HepG2 (cell line): Measurements from ENCODE around the gene AGBL3. TPM values are rescaled to one million over a fixed set of nuclear protein-coding genes. Genes with fewer than 3 reads are reported as not detected.

Experiments
- ATF1 ChIP-seq: IDR thresholded peaks from 2 replicates; pipeline ENCODE4 v1.6.1; 2016; ENCODE audit warnings: mild to moderate bottlenecking, control low read depth
- ETV5 ChIP-seq: IDR thresholded peaks from 2 replicates; pipeline ENCODE4 v1.6.1; 2018; ENCODE audit warnings: missing biosample characterization, missing genetic modification reagents, inconsistent platforms, borderline replicate concordance
- HIVEP1 ChIP-seq: sonication (generic); formaldehyde crosslinking; IDR thresholded peaks from 2 replicates; pipeline ENCODE4 v1.4.0; 2020; ENCODE audit warnings: mild to moderate bottlenecking, missing genetic modification reagents
- NFYB ChIP-seq: sonication (generic); formaldehyde crosslinking; IDR thresholded peaks from 2 replicates; pipeline ENCODE4 v1.4.0; 2020; ENCODE audit warnings: missing genetic modification reagents
- PITX1 ChIP-seq: sonication (generic); formaldehyde crosslinking; IDR thresholded peaks from 2 replicates; pipeline ENCODE4 v1.5.1; 2020; ENCODE audit warnings: mild to moderate bottlenecking, missing genetic modification reagents
- SP140L ChIP-seq: sonication (generic); formaldehyde crosslinking; IDR thresholded peaks from 2 replicates; pipeline ENCODE4 v1.4.0; 2020; ENCODE audit warnings: missing genetic modification reagents, borderline replicate concordance
- SP4 ChIP-seq: sonication (generic); formaldehyde crosslinking; IDR thresholded peaks from 2 replicates; pipeline ENCODE4 v1.8.1; 2023; ENCODE audit warnings: mild to moderate bottlenecking, missing genetic modification reagents
- TP53 ChIP-seq: sonication (generic); formaldehyde crosslinking; conservative IDR thresholded peaks from 2 replicates; pipeline ENCODE4 v1.4.0; 2020; ENCODE audit warnings: missing genetic modification reagents
- TRIM24 ChIP-seq: sonication (generic); formaldehyde crosslinking; IDR thresholded peaks from 2 replicates; pipeline ENCODE4 v1.8.0; 2022; ENCODE audit warnings: mild to moderate bottlenecking, missing genetic modification reagents
- ZMYM2 ChIP-seq: sonication (generic); formaldehyde crosslinking; IDR thresholded peaks from 2 replicates; pipeline ENCODE4 v1.8.0; 2022; ENCODE audit warnings: mild to moderate bottlenecking, missing genetic modification reagents
- ZNF34 ChIP-seq: sonication (generic); formaldehyde crosslinking; IDR thresholded peaks from 2 replicates; pipeline ENCODE4 v1.4.0; 2020; ENCODE audit warnings: mild to moderate bottlenecking, missing genetic modification reagents, borderline replicate concordance
- ZNF432 ChIP-seq: sonication (generic); formaldehyde crosslinking; IDR thresholded peaks from 2 replicates; pipeline ENCODE4 v1.5.0; 2020; ENCODE audit warnings: missing genetic modification reagents, mild to moderate bottlenecking, borderline replicate concordance
- ZNF552 ChIP-seq: sonication (generic); formaldehyde crosslinking; IDR thresholded peaks from 2 replicates; pipeline ENCODE4 v1.9.0; 2022; ENCODE audit warnings: missing genetic modification reagents, mild to moderate bottlenecking, borderline replicate concordance
- ZNF713 ChIP-seq: sonication (generic); formaldehyde crosslinking; IDR thresholded peaks from 2 replicates; pipeline ENCODE4 v1.4.0; 2020; ENCODE audit warnings: mild to moderate bottlenecking, missing genetic modification reagents
- ZNF776 ChIP-seq: sonication (generic); formaldehyde crosslinking; IDR thresholded peaks from 2 replicates; pipeline ENCODE4 v1.4.0; 2020; ENCODE audit warnings: mild to moderate bottlenecking, missing genetic modification reagents
- ZSCAN25 ChIP-seq: sonication (generic); formaldehyde crosslinking; IDR thresholded peaks from 2 replicates; pipeline ENCODE4 v1.8.0; 2022; ENCODE audit warnings: mild to moderate bottlenecking, missing genetic modification reagents
- polyA plus RNA-seq, 8 experiments: library from polyadenylated mRNA; depleted of rRNA in 3 of 8; stranded (reverse) in 7 of 8; unstranded in 1 of 8; fragments of >200 nt; fragmentation: Illumina TruSeq in 4 of 8; extraction: Trizol in 4 of 8; gene quantifications; 2 replicates each; pipeline versions ENCODE4 v1.2.1 to v1.2.3, GENCODE V29; 2011 to 2016; ENCODE audit warnings: low read depth in 4 of 8, missing spikeins in 1 of 8, mixed read lengths in 1 of 8; ENCODE audit not compliant: insufficient read depth in 1 of 8
- total RNA-seq, 5 experiments: library from RNA; depleted of rRNA; stranded (reverse); fragments of >200 nt; fragmentation: Illumina TruSeq; extraction: Trizol; gene quantifications; 2 replicates each; pipeline ENCODE4 v1.2.3, GENCODE V29; 2016; ENCODE audit warnings: low read depth in 1 of 5
- TF ChIP-seq, protein P1 (sequence below): sonication (generic); formaldehyde crosslinking; IDR thresholded peaks from 2 replicates; pipeline ENCODE4 v1.8.1; 2022; ENCODE audit warnings: low read depth, mild to moderate bottlenecking, missing genetic modification reagents
- TF ChIP-seq, protein P2 (sequence below): sonication (generic); formaldehyde crosslinking; IDR thresholded peaks from 2 replicates; pipeline ENCODE4 v1.4.0; 2020; ENCODE audit warnings: mild to moderate bottlenecking, missing genetic modification reagents
- TF ChIP-seq, protein P3 (sequence below): fragments of 450-650 bp; IDR thresholded peaks from 2 replicates; pipeline ENCODE4 v1.6.1; 2017
- TF ChIP-seq, protein P4 (sequence below): sonication (generic); formaldehyde crosslinking; IDR thresholded peaks from 2 replicates; pipeline ENCODE4 v1.4.0; 2020; ENCODE audit warnings: mild to moderate bottlenecking, low read depth, missing genetic modification reagents

The AGBL3 gene
- total and polyA plus RNA-seq, 2 of the 13 experiments (the other 11 are each of a cell fraction or from before 2014, with no cell fraction given): 2.2 to 7.2 TPM

DNA sequence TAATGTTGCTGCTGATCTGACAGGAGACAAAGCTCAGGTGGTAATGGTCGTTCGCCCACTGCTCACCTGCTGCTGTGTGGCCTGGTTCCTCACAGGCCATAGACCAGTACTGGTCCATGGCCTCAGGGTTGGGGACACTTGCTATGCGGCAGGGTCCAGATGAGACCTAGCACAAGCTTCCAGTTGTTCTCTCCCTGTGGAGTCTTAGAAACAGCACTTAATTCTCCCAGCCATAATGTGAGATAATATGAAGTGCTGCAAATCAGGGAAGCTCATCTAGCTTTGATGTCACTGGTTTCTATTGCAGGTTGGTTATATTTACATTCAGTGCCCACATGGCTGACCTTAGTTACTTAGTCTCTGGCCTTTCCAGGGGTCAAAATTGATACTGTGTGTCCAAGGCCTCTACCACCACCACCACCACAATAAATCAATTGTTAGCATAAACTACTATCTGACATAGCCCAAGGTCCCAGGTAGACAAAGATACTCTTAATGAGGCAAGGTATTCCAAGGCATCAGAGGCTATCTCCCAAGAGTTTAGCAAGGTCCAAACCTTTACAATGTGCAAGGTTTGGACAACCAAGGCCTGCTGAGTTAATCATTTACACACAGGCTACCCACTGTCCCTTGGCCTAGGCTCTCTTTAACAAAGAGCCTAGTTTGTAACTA is 11.0 kb downstream of the AGBL3 start (continued):
- TF ChIP-seq, protein P1, sequence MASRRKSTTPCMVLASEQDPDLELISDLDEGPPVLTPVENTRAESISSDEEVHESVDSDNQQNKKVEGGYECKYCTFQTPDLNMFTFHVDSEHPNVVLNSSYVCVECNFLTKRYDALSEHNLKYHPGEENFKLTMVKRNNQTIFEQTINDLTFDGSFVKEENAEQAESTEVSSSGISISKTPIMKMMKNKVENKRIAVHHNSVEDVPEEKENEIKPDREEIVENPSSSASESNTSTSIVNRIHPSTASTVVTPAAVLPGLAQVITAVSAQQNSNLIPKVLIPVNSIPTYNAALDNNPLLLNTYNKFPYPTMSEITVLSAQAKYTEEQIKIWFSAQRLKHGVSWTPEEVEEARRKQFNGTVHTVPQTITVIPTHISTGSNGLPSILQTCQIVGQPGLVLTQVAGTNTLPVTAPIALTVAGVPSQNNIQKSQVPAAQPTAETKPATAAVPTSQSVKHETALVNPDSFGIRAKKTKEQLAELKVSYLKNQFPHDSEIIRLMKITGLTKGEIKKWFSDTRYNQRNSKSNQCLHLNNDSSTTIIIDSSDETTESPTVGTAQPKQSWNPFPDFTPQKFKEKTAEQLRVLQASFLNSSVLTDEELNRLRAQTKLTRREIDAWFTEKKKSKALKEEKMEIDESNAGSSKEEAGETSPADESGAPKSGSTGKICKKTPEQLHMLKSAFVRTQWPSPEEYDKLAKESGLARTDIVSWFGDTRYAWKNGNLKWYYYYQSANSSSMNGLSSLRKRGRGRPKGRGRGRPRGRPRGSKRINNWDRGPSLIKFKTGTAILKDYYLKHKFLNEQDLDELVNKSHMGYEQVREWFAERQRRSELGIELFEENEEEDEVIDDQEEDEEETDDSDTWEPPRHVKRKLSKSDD (CRISPR knock-in tag): 0 out of 2 replicates have a peak, but pooled peaks have one; percentile 56
- TF ChIP-seq ZNF776 (CRISPR knock-in tag): no peak
- TF ChIP-seq, protein P2, sequence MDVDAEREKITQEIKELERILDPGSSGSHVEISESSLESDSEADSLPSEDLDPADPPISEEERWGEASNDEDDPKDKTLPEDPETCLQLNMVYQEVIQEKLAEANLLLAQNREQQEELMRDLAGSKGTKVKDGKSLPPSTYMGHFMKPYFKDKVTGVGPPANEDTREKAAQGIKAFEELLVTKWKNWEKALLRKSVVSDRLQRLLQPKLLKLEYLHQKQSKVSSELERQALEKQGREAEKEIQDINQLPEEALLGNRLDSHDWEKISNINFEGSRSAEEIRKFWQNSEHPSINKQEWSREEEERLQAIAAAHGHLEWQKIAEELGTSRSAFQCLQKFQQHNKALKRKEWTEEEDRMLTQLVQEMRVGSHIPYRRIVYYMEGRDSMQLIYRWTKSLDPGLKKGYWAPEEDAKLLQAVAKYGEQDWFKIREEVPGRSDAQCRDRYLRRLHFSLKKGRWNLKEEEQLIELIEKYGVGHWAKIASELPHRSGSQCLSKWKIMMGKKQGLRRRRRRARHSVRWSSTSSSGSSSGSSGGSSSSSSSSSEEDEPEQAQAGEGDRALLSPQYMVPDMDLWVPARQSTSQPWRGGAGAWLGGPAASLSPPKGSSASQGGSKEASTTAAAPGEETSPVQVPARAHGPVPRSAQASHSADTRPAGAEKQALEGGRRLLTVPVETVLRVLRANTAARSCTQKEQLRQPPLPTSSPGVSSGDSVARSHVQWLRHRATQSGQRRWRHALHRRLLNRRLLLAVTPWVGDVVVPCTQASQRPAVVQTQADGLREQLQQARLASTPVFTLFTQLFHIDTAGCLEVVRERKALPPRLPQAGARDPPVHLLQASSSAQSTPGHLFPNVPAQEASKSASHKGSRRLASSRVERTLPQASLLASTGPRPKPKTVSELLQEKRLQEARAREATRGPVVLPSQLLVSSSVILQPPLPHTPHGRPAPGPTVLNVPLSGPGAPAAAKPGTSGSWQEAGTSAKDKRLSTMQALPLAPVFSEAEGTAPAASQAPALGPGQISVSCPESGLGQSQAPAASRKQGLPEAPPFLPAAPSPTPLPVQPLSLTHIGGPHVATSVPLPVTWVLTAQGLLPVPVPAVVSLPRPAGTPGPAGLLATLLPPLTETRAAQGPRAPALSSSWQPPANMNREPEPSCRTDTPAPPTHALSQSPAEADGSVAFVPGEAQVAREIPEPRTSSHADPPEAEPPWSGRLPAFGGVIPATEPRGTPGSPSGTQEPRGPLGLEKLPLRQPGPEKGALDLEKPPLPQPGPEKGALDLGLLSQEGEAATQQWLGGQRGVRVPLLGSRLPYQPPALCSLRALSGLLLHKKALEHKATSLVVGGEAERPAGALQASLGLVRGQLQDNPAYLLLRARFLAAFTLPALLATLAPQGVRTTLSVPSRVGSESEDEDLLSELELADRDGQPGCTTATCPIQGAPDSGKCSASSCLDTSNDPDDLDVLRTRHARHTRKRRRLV (CRISPR knock-in tag): no peak
- no peak for TF ChIP-seq NFYB
- TF ChIP-seq HIVEP1 (CRISPR knock-in tag): no peak
- TF ChIP-seq ZSCAN25: 0 out of 2 replicates have a peak, but pooled peaks have one; percentile 38
- no peak for TF ChIP-seq ZNF432 (CRISPR knock-in tag)
- TF ChIP-seq, protein P3, sequence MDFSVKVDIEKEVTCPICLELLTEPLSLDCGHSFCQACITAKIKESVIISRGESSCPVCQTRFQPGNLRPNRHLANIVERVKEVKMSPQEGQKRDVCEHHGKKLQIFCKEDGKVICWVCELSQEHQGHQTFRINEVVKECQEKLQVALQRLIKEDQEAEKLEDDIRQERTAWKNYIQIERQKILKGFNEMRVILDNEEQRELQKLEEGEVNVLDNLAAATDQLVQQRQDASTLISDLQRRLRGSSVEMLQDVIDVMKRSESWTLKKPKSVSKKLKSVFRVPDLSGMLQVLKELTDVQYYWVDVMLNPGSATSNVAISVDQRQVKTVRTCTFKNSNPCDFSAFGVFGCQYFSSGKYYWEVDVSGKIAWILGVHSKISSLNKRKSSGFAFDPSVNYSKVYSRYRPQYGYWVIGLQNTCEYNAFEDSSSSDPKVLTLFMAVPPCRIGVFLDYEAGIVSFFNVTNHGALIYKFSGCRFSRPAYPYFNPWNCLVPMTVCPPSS: no peak
- TF ChIP-seq ATF1 (CRISPR knock-in tag): no peak
- TF ChIP-seq PITX1: peak; percentile 87
- TF ChIP-seq TP53 (CRISPR knock-in tag): no peak
- TF ChIP-seq SP4 (CRISPR knock-in tag): peak; percentile 53; the same call in 1 of the 2 replicates
- TF ChIP-seq ETV5 (CRISPR knock-in tag): no peak
- TF ChIP-seq, protein P4, sequence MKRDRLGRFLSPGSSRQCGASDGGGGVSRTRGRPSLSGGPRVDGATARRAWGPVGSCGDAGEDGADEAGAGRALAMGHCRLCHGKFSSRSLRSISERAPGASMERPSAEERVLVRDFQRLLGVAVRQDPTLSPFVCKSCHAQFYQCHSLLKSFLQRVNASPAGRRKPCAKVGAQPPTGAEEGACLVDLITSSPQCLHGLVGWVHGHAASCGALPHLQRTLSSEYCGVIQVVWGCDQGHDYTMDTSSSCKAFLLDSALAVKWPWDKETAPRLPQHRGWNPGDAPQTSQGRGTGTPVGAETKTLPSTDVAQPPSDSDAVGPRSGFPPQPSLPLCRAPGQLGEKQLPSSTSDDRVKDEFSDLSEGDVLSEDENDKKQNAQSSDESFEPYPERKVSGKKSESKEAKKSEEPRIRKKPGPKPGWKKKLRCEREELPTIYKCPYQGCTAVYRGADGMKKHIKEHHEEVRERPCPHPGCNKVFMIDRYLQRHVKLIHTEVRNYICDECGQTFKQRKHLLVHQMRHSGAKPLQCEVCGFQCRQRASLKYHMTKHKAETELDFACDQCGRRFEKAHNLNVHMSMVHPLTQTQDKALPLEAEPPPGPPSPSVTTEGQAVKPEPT (CRISPR knock-in tag): no peak
- TF ChIP-seq ZMYM2 (CRISPR knock-in tag): no peak
- TF ChIP-seq TRIM24 (CRISPR knock-in tag): no peak
- TF ChIP-seq ZNF713: no peak
- TF ChIP-seq SP140L: no peak
- peak; percentile 69; the same call in 1 of the 2 replicates for TF ChIP-seq ZNF34
- no peak for TF ChIP-seq ZNF552 (CRISPR knock-in tag)
